HG03045 (cell line): ENCODE measurements around the gene MAD1L1.

ENCODE experiments used
- ATAC-seq: cut with Tn5 transposase; IDR thresholded peaks from one replicate; pipeline ENCODE4 v1.9.1; 2021; ENCODE audit warnings: mild to moderate bottlenecking, moderate library complexity; ENCODE audit not compliant: unreplicated experiment

Gene MAD1L1

GRCh38 chr7:2019711-2020511 lies 212.8 kb downstream of the MAD1L1 start:
- ATAC-seq = no peak

GRCh38 chr7:2019461-2019710 lies 213.4 kb downstream of the MAD1L1 start:
- no peak for ATAC-seq

- ATAC-seq = no peak
These were observed 213.9 kb downstream of the MAD1L1 start for GRCh38 chr7:2018569-2019460.

GRCh38 chr7:2017914-2018568 lies 214.7 kb downstream of the MAD1L1 start:
- ATAC-seq = no peak

- no peak for ATAC-seq
These were observed 215.3 kb downstream of the MAD1L1 start for GRCh38 chr7:2017481-2017891.

DNA sequence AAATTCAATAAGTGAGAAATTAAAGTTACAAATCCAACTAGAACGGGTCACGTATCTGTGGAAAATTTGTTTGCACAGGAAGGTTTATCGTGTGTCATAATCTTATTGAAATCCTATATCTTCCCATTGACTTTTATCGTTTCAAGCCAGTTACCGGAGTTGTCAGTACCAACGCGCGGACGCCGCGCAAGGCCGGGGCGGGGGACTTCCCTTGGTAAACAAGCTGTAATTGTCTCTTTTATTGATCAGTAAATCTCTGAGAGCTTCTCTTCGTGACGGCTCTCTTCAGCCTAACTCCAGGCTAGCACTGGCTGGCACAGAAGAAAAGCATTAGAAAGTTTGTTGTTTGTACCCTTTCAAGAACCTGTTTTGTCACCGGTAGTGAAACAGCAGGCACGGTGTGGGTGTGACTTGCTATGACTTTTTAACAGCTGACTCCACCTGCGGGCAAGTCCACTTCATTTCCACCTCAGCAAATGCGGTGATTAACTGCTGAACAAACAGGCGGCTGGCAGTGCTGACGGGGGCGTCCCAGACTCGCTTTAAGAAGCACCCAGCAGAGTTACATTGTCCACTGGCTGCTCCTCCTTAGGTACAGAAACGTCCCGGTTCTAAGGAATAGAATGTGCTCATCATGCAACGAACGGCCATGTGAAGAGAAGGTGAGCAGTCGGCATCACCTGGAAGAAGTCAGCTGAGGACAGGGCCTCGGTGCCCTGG lies 215.8 kb downstream of the MAD1L1 start:
- no peak for ATAC-seq

GRCh38 chr7:2016021-2016631 lies 216.6 kb downstream of the MAD1L1 start:
- ATAC-seq = no peak

GRCh38 chr7:2015251-2015871 lies 217.4 kb downstream of the MAD1L1 start:
- ATAC-seq = no peak

DNA sequence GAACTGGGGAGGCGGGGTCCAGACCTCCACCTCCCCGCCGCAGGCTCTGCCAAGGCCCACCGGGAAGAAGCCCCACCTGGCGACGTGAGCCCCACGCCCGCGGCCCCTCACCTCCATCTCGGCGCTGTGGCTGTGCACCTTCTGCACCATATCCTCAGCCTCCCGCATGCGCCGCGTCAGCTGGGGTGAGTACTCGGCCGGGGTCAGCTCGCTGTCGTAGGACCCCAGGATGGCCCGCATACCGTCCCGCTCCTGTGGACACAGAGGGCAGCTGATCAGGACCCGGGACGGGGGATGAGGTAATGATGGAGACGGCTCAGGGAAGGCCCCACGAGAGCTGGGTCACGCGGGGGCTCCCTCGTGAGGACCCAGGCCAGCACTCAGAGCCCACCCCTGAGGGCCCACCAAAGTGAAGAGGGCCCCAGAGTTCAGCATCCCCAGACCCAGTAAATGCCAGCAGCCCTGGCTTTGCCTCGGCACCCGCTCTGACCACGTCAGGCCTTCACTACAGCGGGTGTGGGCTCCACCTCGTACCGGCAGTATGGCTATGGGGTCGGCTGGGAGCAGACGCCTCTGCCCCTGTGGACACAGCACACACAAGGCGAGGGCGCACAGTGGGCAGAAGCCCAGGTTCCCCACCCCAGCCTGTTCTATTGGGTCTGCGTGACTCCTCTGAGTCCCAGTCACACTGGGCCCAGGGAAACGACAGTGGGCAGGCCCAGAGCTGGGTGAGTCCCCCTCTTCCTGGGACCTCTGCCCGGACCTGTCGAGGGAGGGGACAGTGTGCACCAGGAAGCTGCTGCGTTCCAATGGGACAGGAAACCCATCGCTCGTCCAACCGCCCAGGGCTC lies 218.1 kb downstream of the MAD1L1 start:
- ATAC-seq = no peak

DNA sequence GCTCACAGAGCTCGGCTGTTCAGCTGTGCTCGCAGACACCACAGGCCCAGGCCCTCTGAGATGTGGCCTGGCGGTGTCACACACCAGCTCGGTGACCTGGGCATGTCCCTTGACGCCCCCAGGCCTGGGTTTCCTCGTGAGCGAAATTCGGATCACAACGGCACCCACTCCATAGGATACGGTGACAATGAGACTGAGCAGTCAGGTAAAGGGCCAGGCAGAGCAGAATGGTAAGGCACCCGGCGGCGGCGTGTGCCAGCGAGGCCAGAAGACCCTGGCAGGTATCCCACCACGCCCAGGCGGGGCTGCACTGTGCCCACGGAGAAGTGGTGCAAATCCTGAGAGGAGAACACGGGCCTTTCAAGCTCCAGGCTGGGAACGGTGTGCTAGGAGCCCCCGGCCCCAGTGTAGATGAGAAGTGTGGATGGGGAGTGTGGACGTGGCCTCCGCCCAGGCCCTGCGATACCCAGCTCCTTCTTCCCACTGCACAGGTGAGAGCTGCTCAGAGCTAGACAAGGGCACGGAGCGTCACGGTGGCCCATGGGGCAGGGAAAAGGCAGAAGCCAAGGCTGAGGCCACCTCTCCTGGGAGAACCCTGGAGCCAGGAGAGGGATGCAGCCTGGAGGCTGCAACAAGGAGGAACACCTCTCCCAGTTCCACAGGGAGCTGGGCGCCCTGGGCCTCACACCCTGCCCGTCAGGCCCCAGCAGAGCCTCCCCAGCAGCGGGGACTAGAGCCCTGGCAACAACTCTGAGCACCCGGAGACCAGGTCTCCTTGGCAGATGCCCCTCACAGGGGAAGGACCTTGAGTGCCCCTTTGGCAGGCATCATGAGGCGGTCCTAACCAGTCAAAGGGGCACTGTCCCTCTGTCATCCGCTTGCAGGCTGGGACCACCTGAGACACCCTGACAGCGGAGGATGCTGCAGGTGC lies 219.1 kb downstream of the MAD1L1 start:
- no peak for ATAC-seq

DNA sequence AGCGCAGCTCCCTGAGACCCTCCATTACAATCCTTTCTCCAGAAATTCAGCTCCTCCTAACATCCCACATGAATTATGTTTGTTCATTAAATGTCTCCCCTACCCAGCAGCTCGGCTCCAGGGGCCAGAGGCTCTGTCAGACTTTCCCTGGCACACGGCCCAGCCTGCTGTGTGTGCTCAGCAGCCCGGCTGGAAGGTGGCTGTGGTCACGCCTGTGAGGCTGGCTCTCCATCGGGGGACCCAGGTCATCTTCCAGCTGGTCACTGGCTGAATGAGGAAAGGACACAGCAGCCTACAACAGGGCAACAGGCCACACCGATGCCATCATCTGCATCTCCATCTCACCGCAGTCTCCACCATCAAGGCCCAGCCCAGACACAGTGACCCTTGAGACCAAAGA lies 219.8 kb downstream of the MAD1L1 start:
- ATAC-seq = no peak

DNA sequence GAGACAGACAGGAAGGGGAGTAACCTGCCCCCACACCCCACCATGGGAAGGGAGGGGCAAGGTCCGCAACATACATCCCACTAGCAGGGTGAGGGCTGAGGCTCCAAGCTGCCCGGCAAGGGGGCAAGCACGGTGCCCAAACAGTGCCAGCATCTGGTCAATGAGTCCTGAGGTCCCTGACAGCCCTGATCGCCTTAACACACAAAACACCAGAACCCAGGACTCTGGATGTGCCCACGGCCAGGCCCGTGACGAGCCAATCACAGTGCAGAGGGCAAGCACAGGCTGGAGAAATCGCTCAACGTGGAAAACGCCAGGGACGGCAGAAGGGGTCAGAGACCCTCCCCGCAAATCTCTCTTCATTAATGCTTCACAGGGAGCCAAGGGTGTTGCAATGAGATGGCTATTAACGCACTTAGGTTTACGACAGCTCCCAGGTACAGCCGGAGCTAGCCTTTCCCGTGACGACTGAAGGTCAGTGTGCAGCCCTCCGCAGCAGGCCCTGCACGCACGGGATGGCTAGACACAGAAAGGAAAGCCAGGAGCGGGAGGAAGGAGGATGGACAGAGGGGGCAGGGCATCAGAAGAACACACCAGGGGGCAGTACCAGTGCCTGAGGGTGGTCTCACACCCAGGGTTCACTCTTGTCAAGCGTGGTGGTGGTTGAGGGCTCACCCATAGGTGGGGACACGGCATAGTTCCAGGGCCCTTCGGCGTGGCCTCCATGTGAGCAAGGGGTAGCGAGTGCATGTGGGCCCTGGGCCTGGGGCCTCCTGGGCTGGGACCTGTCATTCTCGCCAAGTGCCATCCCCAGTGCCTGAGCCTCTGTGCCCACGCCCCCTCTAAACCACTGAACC lies 220.5 kb downstream of the MAD1L1 start:
- ATAC-seq = no peak

DNA sequence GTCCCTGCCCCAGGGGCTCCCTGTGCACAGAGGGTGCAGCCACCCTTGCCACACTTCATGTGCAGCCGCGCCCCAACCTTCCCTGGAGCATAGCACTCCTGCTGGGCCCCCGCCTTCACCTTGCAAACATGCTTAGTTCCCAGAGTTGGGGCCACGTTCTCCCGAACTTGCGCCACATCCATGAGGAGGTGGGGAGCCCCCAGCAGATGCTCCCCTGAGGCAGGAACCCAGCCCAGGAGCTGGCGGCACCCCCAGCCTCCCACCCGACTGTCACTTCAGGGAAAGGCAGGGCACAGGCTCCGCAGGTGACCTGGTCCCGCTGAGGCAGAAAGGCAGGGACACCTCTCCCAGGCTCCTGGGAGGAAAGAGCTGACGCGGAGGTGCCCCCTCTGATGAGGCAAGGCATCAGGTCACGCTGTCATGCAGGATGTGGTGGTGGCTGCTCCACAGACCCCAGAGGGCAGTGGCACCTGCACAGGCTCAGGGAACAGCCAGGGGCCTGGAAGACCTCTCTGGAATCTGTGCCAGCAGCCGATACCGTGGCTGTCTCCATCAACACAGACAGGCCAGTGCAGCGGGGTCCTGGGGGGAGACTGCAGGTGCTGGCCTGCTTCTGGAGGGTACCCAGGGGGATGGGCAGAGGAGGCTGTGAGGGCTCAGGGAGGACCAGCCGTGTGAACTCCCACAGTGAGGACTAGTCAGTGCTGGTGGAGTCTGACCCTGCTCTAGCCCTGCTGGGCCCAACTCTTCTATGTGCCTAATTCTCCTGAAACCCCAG lies 221.3 kb downstream of the MAD1L1 start:
- no peak for ATAC-seq

GRCh38 chr7:2010551-2011265 lies 222.0 kb downstream of the MAD1L1 start:
- no peak for ATAC-seq

- ATAC-seq = no peak
These were observed 222.6 kb downstream of the MAD1L1 start for GRCh38 chr7:2010101-2010500.

GRCh38 chr7:2009541-2010001 lies 223.2 kb downstream of the MAD1L1 start:
- no peak for ATAC-seq
